Stromal cell of bone marrow (primary cell): ENCODE results near the gene ADGRL1.
A peak's percentile ranks its signal among the peaks of the same experiment; 100 is the strongest.
"Not testable (repeated sequence)": the region's sequence is repeated elsewhere in the genome, so short reads cannot be mapped to it uniquely, and the experiment has no call there.

ENCODE experiments used
- DNase-seq: peaks from one replicate; pipeline ENCODE4 v3.0.0-alpha.2; 2012; ENCODE audit warnings: low read depth

ADGRL1 gene

GRCh38 chr19:14161305-14161704 is 44.7 kb downstream of the ADGRL1 start:
- DNase-seq, result no peak

GRCh38 chr19:14160017-14160703 is 45.8 kb downstream of the ADGRL1 start:
- no peak for DNase-seq

- DNase-seq, result no peak
Measured at GRCh38 chr19:14159059-14159458, 46.9 kb downstream of the ADGRL1 start.

DNA sequence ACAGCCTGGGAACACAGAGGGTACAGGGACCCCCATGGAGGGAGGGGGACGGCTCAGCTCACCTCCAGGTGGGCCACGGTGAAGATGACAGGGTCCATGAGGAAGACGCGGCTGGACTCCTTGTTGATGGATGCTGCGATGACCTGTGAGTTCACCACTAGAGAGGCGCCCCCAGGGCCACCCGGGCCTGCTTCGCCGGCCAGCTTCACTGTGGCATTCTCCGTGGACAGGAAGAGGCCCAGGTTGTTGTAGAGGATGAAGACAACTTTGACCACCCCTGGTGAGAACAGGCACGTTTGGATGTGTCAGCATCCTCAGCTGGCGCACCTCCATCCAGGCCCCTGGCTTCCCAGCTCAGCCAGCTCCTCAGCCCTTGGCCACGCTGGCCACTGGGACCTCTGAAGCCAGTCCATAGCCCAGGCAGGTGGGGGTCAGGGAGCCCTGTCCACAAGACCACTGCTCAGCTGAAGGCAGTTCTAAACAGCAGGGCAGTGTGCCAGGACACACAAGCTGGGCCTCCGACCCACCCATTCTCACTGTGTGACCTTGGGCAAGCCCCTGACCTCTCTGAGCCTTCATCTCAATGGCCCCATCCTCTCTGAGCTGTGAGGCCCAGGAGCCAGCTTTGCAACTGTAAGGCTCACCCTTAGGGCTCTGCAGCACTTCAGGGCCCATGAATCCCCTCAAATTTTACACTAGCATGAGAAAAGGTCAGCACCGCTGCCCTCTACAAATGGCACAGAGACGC is 47.5 kb downstream of the ADGRL1 start:
- DNase-seq, result no peak

DNA sequence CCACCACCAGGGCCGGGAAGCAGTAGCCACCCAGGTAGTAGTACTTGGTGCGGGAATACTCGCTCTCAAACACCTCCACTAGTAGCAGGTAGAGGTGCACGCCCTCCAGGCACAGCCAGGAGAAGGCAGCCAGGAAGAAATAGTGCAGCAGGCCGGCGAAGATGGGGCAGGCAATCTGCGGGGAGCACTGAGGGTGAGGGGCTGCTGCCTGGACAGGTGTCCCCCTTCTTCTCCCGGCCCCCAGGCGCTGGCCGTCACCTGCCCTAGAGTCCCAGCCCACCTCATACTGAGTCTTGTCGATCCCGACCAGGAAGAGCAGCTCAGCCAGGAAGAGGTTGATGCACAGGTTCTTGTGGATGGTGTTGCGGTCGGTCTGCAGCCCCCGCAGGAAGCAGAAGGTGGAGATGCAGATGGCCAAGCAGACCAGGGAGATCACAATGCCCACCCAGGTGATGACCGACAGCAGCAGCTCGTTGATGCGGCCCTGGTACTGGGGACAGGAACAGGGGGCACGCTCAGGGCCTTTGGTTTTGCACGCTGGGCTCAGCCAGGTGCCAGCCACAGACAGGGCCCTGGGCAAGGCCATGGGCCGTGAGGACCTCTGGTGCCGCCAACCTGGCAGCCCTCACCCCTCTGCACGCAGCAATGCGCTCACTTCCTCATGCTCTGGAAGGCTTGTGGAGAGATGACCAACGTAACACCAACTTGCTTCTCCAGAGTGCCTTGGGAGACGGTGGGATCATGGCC is 48.8 kb downstream of the ADGRL1 start:
- no peak for DNase-seq

DNA sequence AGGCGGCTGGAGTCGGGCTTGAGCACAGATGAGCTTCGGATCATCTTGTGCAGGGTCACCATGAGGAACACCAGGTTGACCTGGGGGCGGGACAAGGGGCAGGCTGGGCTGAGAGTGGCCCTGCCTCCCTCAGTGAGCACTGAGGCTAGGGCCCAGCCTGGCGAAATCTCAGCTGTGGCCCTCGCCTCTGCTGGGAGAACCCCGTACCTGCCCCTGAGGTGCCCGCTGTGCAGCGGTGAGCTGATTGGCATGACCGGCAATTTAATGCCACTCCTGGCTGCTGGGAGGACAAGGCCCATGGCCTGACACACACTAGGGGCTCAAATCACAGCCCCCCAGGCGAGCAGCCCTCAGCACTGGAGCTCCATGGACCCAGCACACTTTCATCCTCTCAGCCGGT is 49.8 kb downstream of the ADGRL1 start:
- DNase-seq, result no peak

- DNase-seq, result no peak
Measured at GRCh38 chr19:14155371-14155770, 50.6 kb downstream of the ADGRL1 start.

DNA sequence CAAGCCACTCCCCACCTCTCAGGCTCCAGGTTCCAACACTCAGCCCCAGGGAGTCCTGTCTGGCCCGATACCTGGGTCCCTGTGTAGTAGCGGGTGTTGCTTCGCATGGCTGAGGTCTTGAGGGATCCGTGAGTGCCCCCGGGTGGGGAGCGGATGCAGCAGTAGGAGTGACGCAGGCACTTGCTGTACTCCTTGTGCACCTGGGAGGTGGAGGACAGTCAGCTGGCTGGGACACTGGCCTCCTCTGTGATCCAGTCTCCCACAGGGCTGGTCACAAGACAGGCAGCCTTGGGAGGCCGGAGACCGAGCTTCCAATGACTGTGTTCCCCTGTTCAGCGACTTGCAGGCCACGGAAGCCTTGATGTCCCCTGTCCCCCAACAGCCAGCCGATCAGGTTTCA is 53.3 kb downstream of the ADGRL1 start:
- no peak for DNase-seq

- no peak for DNase-seq
Measured at GRCh38 chr19:14150770-14151661, 55.0 kb downstream of the ADGRL1 start.

DNA sequence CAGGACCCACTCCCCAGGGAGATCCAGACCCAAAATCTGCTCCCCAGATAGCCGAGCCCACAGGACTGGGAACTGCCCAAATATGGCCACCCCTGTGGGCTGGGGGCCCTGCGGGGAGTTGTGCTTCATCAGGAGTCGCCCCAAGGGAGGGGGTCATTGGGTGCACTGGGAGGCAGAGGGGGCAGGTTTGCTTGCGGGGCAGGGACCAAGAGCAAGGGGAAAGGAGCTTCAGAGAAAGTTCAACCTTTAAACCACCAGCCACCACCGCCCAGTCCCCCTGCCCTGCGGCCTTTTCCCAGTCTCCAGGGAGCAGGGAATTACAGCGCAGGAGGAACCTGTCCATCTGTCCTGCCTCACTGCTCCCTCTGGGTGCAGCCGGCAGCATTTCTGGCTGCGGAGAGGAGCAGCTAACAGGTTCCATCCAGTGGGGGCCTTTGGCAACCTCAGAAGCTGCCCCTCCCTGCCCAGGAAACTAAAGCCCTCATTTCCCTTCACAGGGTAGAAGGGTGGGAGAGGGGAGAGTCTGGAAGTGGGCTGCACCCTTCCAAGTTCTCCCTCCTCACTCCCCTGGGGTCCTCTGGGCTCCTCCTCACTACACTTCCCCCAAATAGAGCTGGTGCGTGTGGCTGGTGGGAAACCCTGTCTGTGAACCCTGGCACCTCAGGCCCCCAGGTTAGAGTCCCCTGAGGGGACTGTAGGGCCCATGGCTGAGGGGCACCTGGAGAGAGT is 55.8 kb downstream of the ADGRL1 start:
- no peak for DNase-seq

- no peak for DNase-seq
Measured at GRCh38 chr19:14149509-14149994, 56.4 kb downstream of the ADGRL1 start.

- DNase-seq, result no peak
Measured at GRCh38 chr19:14148751-14149410, 57.1 kb downstream of the ADGRL1 start.

GRCh38 chr19:14147797-14148605 is 58.0 kb downstream of the ADGRL1 start:
- DNase-seq, result peak; percentile 31

- peak; percentile 70 for DNase-seq
Measured at GRCh38 chr19:14146789-14147216, 59.2 kb downstream of the ADGRL1 start.

DNA sequence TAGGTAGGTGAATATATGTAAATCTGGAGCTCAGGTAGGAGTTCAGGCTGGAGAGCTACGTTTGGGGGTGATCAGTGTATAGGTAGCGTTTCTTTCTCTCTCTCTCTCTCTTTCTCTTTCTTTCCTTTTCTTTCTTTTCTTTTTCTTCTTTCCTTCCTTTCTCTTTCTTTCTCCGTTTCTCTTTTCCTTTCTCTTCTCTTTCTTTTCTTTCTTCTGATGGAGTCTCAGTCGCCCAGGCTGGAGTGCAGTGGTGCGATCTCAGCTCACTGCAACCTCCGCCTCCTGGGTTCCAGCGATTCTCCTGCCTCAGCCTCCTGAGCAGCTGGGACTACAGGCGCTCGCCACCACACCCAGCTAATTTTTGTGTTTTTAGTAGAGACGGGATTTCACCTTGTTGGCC is 59.8 kb downstream of the ADGRL1 start:
- not testable (repeated sequence) for DNase-seq

GRCh38 chr19:14145381-14145780 is 60.6 kb downstream of the ADGRL1 start:
- no peak for DNase-seq

GRCh38 chr19:14142262-14143190 is 63.4 kb downstream of the ADGRL1 start:
- DNase-seq, result no peak

DNA sequence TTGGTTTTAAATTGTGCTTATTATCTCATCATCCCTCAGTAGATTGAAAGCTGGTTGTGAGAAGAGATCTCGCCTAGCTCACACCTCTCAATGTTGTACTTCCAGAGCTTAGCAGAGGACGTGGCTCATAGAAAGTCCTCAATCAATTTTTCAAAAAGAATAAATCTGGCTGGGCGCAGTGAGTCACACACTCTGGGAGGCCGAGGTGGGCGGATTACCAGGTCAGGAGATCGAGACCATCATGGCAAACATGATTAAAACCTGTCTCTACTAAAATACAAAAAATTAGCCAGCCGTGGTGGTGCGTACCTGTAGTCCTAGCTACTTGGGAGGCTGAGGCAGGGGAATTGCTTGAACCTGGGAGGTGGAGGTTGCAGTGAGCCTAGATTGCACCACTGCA is 64.9 kb downstream of the ADGRL1 start:
- no peak for DNase-seq

- no peak for DNase-seq
Measured at GRCh38 chr19:14139944-14140343, 66.0 kb downstream of the ADGRL1 start.
